ENCODE results near the gene KRTAP4-8.
"Not testable (repeated sequence)": the region's sequence is repeated elsewhere in the genome, so short reads cannot be mapped to it uniquely, and the experiment has no call there.

DNA sequence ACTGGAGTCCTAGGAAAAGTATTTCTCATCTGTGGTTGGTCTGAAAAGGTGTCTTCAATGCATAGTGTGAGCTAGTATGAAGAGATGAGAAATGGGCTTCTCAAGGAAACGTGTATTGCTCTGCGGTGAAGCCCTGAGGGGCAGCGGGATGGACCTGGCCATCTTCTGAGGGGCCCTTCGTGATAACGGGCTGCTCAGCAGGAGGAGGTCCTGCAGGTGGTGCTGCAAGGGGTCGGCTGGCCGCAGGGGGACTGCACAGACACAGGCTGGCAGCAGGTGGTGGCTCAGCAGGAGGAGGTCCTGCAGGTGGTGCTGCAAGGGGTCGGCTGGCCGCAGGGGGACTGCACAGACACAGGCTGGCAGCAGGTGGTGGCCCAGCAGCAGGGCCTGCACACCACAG is 43.4 kb downstream of the KRTAP4-8 start:
- TF ChIP-seq, protein P1, sequence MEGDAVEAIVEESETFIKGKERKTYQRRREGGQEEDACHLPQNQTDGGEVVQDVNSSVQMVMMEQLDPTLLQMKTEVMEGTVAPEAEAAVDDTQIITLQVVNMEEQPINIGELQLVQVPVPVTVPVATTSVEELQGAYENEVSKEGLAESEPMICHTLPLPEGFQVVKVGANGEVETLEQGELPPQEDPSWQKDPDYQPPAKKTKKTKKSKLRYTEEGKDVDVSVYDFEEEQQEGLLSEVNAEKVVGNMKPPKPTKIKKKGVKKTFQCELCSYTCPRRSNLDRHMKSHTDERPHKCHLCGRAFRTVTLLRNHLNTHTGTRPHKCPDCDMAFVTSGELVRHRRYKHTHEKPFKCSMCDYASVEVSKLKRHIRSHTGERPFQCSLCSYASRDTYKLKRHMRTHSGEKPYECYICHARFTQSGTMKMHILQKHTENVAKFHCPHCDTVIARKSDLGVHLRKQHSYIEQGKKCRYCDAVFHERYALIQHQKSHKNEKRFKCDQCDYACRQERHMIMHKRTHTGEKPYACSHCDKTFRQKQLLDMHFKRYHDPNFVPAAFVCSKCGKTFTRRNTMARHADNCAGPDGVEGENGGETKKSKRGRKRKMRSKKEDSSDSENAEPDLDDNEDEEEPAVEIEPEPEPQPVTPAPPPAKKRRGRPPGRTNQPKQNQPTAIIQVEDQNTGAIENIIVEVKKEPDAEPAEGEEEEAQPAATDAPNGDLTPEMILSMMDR (IDR thresholded peaks at IDR 0.05) = not testable (repeated sequence)
- not testable (repeated sequence) for TF ChIP-seq POLR2A, POLR2AphosphoS5 (IDR thresholded peaks at IDR 0.05)
